ENCODE measurements around the gene MAZ.
A peak's percentile ranks its signal among the peaks of the same experiment; 100 is the strongest.

The MAZ gene

DNA sequence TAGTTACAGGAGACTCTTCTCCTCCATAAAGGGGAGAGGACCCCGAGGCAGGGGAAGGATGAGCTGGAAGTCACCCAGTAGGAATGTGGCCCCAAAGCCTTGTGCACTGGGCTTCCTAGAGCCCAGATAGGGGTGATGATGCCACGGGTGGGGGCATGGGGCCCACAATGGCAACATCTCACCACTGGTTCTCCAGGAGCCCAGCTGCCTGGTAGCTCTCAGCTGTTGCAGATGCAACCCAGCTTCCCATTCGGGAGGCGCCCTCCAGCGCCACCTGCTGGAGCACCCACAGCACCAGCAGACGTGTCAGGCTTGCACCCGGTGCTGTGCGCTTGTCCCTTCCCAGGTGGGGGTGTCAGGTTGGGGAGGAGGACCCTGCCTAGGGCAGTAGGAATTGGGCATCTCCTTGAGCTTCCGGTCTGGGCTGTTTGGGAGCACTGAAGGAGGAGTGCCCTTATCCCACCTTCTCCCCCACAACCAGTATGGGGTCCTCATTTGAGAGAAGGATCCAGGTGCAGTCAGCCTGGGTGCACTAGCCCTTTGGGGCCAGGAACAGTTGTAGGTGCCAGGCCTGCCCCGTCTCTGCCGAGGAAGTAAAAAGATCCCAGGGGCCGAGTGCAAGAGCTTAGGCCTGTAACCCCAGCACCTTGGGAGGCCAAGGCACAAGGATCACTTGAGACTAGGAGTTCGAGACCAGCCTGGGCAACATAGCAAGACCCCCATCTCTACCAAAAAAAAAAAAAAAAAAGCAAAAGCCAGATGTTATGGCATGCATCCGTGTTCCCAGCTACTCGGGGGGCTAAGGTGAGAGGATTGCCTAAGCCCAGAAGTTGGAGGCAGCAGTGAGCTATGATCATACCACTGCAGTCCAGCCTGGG is 42.3 kb downstream of the MAZ start:
- peak; percentile 96 for TF ChIP-seq CTCF (IDR thresholded peaks at IDR 0.05; ENCODE audit: extremely low read depth, insufficient read depth, missing control alignments)
- peak; percentile 82 for DNase-seq (ENCODE audit: low spot score)
- in situ Hi-C loops (cut with MboI; ENCODE audit: low pct_unique_long_range_greater_than_20kb, low sequenced_read_pairs, unreplicated experiment), result no loop called here

- no peak for DNase-seq (ENCODE audit: low spot score)
- TF ChIP-seq CTCF (IDR thresholded peaks at IDR 0.05; ENCODE audit: extremely low read depth, insufficient read depth, missing control alignments), result no peak
- in situ Hi-C loops (cut with MboI; ENCODE audit: low pct_unique_long_range_greater_than_20kb, low sequenced_read_pairs, unreplicated experiment), result no loop called here
Measured at GRCh38 chr16:29849505-29849904, 43.2 kb downstream of the MAZ start.

- no peak for DNase-seq (ENCODE audit: low spot score)
- no peak for TF ChIP-seq CTCF (IDR thresholded peaks at IDR 0.05; ENCODE audit: extremely low read depth, insufficient read depth, missing control alignments)
- in situ Hi-C loops (cut with MboI; ENCODE audit: low pct_unique_long_range_greater_than_20kb, low sequenced_read_pairs, unreplicated experiment), result no loop called here
Measured at GRCh38 chr16:29850998-29851397, 44.7 kb downstream of the MAZ start.

DNA sequence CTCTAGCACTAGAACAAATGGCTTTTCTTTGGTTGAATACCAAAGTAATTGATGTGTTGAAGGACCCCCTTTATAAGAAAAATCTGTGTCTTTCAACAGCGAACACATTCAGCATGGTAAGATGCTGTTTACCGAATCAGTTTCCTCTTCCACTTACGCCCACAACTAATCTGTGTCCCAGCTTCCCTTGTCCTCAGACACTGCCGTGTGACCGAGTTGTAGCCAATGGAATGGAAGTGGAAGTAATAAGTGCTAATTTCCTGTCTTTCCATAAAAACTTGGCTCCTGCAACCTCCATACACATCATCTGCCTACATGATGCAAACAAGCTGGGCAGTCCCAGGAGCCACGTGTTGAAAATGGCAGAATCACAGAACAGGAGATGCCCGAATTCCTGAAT is 46.3 kb downstream of the MAZ start:
- in situ Hi-C loops (cut with MboI; ENCODE audit: low pct_unique_long_range_greater_than_20kb, low sequenced_read_pairs, unreplicated experiment), result no loop called here

GRCh38 chr16:29854520-29855100 is 48.3 kb downstream of the MAZ start:
- no peak for DNase-seq (ENCODE audit: low spot score)
- in situ Hi-C loops (cut with MboI; ENCODE audit: low pct_unique_long_range_greater_than_20kb, low sequenced_read_pairs, unreplicated experiment), result no loop called here
- TF ChIP-seq CTCF (IDR thresholded peaks at IDR 0.05; ENCODE audit: extremely low read depth, insufficient read depth, missing control alignments), result no peak

More for the DNA sequence above, 46.3 kb downstream of the MAZ start:
- no peak for DNase-seq (ENCODE audit: low spot score)
- no peak for TF ChIP-seq CTCF (IDR thresholded peaks at IDR 0.05; ENCODE audit: extremely low read depth, insufficient read depth, missing control alignments)

DNA sequence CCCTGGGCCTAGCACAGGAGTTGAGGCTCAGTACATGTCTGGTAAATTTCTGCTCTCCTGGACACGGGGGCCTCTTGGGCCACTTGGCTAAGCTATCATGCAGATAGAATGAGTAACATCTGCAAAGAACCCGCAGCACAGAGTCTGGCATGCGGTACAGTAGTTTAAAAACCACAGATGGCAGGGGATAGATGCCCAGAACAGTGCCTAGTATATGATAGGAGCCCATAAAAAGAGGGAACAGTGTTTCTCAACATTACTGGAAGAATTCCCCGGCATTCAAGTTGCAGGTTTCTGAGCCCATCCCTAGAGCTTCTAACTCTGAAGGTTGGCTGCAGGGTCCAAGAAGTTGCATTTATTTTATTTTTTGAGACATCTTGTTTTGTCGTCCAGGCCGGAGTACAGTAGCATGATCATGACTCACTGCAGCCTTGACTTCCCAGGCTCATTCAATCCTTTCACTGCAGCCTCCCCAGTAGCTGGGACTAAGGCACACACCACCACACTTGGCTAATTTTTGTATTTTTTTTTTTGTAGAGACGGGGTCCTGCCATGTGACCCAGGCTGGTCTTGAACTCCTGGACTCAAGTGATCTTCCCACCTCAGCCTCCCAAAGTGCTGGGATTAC is 50.9 kb downstream of the MAZ start:
- TF ChIP-seq CTCF (IDR thresholded peaks at IDR 0.05; ENCODE audit: extremely low read depth, insufficient read depth, missing control alignments), result no peak
- no peak for DNase-seq (ENCODE audit: low spot score)
- in situ Hi-C loops (cut with MboI; ENCODE audit: low pct_unique_long_range_greater_than_20kb, low sequenced_read_pairs, unreplicated experiment), result no loop called here

Measured in GM13977 (cell line).